NCI-H526 treated with DMSO at 0.1 percent for 48 hours (cell line): ENCODE results near the gene LDHD.
"Not testable (repeated sequence)": the region's sequence is repeated elsewhere in the genome, so short reads cannot be mapped to it uniquely, and the experiment has no call there.

Experiments
- DNase-seq: peaks from one replicate; lab custom pipeline; 2025; lab: John Stamatoyannopoulos, UW

The LDHD gene

GRCh38 chr16:75099075-75099667, 17.4 kb downstream of the LDHD start:
- no peak for DNase-seq

- DNase-seq = no peak
Measured at GRCh38 chr16:75097941-75098901, 18.4 kb downstream of the LDHD start.

DNA sequence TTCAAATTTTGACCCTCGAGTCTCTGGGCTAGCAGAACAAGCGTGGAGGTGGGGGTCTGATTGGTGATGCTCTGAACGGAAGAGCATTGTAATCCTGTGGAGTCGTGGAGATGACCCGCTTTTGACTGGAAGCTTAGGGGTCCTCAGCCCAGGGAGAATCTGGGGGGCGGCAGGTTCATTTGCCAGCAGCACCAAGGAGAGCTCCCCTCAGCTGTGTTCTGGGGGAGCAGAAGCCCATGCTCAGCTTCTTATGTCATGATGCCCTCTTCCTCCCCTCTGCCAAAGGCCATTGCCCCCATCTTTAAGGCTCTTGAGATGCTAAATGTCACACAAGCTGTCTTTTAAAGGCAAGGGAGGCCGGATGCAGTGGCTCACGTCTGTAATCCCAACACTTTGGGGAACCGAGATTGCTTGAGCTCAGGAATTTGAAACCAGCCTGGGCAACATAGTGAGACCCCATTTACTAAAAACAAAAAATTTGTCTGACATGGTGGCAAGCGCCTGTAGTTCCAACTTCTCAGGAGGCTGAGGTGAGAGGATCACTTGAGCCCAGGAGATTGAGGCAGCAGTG, 19.3 kb downstream of the LDHD start:
- DNase-seq = no peak

DNA sequence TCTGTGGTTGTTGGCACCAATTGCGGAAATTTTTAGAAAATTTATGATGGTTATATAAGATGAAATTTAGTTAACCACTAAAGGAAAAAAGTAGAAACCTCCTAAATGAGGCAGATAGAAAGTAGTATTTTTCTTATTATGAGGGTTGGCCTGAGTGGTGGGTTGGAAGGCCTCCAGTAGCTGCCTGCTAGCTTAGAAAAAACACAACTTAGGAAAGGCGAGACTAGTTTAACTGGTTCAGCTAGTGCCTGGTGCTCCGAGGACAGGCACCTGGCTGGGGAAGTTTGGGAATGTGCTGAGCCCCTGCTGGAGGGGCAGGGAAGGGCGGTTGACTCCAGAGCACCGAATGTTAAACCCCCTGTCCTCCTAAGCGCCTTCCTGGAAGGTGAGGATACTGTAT, 19.9 kb downstream of the LDHD start:
- DNase-seq = no peak

DNA sequence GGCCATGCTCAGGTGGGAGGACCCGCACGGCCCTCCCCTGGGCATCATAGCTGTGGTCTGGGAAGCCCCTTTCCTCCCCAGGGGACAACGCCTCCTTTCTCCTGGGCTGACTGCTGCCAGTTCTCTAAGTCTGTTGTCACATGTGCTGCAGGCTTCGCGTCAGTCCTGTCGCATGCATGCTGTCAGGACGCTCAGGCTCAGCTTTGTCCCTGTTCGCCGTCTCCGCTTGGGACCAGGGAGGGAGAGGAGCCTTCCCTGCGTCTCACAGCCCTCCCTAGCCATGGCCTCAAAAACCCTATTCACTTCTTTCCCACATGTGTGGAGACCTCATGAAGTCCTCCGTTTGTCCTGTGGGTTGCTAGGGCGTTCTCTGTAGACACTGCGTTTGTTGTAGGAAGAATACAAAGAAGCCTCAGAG, 21.4 kb downstream of the LDHD start:
- DNase-seq = no peak

DNA sequence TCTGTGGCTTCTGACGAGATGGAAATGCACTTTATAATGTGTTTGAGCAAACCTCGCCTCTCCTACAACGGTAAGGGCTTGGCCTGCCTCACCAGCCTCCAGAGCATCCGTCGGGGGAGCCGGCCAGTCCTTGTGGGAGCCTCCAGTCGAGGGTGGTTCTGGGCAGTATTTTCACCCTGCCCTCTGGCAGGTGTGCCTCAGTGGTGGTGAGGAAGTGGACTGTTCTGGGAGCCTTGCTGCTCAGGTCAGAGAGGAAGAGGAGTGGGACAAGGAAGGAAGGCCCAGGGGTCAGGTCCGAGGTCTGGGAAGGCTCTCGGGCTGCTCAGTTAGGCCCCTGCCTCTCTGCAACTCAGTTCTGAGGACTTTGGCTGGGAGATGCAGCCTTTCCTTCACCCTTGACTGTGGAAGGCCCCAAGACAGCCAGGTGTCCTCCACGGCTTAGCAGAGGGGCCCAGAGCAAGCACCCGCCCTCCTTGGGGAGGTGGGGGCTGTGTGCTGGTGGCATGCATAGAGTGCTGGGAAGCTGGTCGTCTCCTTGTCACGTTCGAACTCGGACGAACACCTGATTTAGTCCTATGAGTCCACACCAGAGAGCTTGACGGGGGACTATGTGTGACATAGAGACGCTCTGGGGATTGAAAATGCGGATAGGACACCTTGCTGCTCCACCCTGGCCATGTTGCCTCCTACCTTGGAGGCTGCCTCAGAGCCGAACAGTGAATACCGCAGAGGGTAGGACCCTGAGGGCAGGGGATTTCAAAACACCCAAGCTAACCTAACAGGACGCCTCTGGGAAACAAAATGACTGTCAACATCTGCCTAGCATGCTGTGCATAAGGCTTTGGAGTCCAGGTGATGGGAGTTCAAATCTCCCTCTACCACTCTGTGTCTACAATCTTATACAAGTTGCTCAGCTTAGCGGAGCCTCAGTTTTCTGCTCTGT, 22.7 kb downstream of the LDHD start:
- no peak for DNase-seq

DNA sequence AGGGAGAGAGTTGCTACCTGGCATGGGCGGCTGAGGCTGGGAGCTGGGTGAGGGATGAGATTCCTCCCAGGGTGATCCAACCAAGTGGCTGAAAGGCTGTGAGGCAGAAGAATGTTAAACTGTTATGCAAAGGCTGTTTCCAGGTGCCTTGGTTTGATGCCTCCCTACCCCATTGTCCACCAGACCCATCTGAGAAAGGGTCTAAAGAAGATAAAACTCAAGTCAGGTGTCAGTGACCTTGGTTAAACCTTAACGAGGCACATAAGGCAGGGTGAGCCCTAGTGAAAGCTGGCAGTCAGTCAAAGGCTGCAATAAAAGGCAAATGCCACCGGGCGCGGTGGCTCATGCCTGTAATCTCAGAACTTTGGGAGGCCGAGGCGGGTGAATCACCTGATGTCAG, 23.8 kb downstream of the LDHD start:
- no peak for DNase-seq

GRCh38 chr16:75091619-75092018, 25.0 kb downstream of the LDHD start:
- DNase-seq = not testable (repeated sequence)

DNA sequence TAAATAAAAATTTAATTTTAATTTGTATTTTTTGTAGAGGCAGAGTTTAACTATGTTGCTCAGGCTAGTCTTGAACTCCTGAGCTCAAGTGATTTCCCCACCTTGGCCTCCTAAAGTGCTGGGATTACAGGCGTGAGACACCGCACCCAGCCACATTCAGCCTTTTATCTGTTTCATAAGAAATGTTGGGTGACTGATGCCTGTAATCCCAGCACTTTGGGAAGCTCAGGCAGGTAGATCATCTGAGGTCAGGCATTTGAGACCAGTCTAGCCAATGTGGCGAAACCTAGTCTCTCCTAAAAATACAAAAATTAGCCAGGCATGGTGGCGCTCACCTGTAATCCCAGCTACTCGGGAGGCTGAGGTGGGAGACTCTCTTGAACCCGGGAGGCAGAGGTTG, 25.7 kb downstream of the LDHD start:
- DNase-seq = not testable (repeated sequence)

DNA sequence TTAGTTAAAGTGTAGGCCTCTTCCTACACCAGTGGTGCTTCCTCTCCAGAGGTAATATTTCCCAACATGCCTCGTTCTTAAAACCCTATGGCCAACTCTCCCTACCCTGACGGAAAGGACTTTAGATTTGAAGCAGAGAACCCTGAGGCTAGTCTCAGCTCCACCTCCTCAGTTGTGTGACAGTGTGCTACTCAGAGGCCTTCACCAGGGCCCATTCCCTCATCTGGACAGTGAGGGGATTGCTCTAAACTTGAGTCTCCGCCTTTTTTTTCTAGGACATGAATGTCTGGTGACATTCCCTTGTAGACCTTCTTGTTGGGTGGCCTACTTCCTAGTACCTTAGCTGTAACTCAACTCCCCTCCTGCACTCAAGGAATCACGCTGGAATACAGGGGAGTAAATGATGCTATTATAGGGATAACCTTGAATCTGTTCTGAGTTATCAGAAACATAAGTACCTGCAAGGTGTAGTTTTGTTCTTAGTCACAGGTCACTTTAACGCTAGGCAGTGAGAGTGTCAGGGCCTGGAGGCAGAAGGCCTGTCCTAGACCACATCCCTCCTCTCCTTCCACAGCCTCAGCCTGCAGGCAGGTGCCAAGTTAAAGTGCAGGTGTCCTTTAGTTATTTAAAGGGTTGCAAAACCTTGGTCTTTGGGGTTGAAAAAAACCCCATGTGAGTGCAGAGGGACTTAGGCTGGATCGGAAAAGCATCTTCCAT, 26.9 kb downstream of the LDHD start:
- no peak for DNase-seq

GRCh38 chr16:75088934-75089333, 27.6 kb downstream of the LDHD start:
- no peak for DNase-seq

DNA sequence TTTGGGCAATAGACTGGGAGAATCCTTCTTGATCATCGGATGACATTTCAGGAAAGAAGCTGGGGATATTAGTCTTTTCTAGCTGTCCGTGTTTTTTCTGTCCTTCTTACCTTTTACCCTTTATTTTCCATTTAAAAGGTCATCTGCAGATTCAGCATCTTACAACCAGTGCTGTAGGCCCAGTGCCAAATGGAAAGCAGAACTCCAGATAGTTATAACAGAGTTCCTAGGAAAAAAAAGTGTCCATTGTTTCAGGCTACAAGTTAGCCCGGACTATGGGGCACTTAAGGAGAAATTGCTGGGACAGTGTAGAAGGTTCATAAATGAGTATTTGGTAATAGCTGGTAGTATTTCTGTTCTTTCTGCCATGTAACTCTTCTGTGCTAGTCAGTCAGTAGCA, 28.4 kb downstream of the LDHD start:
- no peak for DNase-seq

- DNase-seq = no peak
Measured at GRCh38 chr16:75087375-75087979, 29.1 kb downstream of the LDHD start.

DNA sequence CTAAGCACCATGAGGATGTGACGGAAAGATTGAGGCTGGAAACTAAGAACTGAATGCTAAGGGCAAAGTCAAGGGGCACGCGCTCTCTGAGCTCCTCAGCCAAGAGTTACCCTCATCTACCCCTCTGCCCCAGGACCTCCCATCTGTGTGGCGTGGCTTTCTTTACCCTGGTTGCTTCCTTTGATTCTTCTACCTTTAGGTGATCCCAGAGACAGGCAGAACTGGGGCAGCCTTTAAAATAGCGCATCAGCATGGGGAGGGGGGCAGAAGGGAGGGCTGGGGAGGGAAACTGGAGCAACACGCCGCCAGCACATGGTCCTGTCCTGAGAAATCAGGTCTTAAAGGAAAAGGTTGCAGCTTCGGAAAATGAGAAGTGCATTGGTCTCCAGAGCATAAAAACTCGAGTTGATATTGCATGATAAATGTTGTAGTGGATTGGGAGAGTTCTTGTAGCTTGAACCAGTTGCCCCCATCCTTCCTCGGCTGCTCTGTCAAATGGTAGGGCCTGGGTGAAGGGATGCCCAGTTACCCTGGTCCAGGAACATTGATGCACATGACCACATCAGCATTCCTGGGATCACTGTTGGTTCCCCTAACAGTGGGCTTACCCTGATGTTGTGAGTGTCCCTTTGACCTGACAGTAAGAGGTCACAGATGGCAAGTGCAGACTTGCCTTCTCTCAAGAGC, 29.7 kb downstream of the LDHD start:
- no peak for DNase-seq

DNA sequence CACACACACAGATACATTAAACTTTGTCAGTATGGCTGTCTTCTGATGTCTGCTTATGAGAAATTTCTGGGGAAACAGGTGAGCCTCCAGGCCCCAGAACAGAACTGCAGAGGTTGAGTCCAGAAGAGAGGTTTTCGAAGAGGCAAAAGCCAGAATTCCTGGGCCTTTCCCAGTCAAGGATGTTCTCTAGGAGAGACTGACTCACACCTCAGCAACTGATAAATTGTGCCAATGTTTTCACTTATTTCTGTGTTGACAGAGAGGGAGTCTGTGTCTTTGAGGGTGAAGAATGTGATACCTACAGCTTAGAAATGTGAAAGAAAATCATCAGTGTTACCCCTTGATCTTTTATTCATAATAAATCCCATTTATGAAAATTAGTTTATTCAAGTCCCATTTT, 30.3 kb downstream of the LDHD start:
- DNase-seq = no peak

DNA sequence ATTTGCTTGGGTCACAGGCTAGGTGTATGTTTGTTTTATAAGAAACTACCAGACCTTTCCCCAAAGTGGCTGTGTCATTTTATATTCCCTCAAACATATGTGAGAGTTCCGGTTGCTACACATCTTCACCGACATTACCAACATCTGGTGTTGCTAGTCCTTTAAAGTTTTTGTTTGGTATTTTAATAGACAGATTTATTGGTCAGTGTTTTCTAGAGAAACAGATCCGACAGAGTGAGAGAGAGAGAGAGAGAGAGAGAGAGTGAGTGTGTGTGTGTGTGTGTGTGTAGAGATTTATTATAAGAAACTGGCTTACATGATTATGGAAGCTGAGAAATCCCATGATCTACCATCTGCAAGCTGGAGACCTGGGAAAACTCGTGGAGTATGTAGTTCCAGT, 31.0 kb downstream of the LDHD start:
- DNase-seq = no peak

- no peak for DNase-seq
Measured at GRCh38 chr16:75083813-75084212, 32.8 kb downstream of the LDHD start.

DNA sequence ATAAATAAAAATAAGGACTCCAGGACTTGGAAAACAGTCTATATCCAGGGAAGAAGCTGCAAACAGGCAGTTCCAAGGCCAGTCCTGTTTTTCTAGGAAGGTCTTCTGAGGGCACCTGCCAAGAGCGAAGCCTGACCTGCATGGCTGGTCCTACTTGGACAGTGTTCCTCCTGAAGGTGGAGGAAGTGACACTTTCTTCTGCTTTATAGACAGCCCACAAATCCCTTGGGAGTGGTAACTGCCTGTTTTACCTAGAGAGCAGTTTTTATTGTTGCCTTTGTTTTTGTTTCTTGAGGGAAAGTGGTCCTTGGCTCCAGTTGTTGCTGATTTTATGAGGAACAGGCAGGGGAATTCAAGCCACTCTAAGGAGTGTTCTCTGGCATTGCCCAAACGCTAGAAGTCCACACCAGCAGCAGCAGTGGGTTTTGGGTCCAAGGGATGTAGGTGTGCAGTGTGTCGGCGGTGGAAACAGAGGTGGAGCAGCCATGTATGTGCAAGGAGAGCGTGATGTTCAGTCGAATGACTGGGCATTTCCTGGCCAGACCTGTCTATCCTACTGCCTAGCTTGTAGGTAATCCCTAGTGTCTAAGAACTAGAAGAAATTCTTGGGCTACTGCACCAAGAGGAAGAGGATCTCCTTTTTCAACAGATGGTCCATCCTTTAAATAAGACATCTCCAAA, 35.3 kb downstream of the LDHD start:
- DNase-seq = no peak

DNA sequence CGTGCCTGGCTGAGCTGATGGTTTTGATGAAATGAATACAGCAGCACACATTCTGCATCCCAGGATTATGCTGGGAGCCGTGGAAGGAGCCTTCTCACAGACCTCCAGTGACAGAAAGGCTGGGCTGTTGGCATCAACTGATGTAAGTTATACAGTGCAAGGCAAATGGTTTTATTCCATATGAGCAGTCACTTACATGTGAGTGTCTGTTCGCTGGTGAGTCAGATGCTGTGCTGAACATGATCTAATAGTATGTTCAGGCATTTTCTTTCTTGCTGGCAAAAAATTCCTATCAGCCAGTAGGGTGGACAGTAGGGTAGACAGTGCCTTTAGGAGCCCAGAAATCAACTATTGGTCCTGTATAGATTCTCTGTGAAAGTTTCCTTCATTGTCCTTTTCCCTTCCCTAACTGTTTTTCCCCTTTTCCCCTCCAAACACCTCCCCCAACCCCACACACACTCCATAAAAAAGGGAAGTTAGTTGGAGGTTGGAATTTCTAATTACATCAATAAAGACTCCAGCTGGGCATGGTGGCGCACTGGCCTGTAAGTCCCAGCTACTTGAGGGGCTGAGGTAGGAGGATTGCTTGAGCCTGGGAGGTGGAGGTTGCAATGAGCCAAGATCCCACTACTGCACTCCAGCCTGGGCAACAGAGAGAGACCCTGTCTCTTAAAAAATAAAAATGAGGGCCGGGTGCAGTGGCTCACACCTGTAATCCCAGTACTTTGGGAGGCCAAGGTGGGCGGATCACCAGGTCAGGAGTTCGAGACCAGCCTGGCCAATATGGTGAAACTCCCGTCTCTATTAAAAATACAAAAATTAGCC, 36.2 kb downstream of the LDHD start:
- no peak for DNase-seq
